SW 1271 (cell line): Measurements from ENCODE around the gene FNDC3A.
A peak's percentile ranks its signal among the peaks of the same experiment; 100 is the strongest.

ENCODE experiments used
- DNase-seq, 2 experiments: peaks; one replicate each; lab custom pipeline; 2025; lab: John Stamatoyannopoulos, UW

FNDC3A gene, protein sequence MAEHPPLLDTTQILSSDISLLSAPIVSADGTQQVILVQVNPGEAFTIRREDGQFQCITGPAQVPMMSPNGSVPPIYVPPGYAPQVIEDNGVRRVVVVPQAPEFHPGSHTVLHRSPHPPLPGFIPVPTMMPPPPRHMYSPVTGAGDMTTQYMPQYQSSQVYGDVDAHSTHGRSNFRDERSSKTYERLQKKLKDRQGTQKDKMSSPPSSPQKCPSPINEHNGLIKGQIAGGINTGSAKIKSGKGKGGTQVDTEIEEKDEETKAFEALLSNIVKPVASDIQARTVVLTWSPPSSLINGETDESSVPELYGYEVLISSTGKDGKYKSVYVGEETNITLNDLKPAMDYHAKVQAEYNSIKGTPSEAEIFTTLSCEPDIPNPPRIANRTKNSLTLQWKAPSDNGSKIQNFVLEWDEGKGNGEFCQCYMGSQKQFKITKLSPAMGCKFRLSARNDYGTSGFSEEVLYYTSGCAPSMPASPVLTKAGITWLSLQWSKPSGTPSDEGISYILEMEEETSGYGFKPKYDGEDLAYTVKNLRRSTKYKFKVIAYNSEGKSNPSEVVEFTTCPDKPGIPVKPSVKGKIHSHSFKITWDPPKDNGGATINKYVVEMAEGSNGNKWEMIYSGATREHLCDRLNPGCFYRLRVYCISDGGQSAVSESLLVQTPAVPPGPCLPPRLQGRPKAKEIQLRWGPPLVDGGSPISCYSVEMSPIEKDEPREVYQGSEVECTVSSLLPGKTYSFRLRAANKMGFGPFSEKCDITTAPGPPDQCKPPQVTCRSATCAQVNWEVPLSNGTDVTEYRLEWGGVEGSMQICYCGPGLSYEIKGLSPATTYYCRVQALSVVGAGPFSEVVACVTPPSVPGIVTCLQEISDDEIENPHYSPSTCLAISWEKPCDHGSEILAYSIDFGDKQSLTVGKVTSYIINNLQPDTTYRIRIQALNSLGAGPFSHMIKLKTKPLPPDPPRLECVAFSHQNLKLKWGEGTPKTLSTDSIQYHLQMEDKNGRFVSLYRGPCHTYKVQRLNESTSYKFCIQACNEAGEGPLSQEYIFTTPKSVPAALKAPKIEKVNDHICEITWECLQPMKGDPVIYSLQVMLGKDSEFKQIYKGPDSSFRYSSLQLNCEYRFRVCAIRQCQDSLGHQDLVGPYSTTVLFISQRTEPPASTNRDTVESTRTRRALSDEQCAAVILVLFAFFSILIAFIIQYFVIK

GRCh38 chr13:48975856-48976575, at the start of gene FNDC3A:
TSS of gene FNDC3A (plus strand) at chr13:48975912. CDS start at chr13:49006191, 30,279 bp downstream.
- DNase-seq, result peak; percentile 69 to 82

DNA sequence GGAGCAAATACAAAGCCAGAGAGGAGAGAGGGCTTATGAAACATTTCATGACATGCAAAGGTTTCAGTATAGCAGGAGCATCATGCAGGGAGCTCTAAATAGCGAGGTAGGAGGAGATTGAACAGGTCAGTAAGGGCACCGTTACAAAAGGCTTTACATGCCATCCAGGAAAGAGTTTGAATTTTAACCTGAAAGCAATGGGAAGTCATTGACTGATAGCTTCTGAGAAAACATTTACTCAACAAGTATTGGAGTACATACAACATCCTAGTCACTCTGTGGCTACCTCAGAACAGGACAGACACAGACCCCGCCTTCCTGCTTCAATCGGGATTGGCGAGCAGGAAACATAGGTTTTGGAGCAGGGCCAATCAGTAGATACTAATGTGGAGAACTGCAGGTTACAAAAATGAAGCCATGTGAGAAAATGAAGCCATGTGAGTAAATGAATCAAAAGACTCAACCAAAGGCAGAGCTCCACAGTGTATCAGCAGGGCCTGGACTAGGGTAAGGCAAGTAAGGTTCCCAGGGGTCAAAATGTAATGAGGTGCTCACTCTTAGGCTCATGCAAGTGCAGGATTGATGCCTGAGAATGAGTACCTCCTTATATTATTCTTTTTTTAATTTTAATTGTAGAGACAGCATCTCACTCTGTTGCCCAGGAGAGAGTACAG, 46.8 kb upstream of the FNDC3A start:
- DNase-seq, result no peak

DNA sequence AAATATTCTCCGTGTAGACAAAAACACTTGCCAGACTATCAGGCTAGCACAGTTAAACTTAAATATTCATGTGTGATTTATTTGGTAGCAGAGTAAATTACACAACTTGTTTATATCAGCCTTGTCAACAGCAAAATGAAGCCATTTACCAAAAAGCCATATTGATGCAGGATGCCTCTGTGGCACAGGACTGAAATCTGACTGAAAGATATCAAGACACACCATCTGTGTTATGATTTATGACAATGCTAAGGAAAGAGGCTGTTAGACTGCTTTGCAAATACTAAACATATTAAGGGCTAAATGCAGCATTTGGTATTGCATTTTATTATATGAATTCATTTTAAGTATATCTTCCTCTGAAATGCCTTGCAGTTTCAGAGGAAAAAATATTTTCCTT, 44.8 kb upstream of the FNDC3A start:
- no peak for DNase-seq

- no peak for DNase-seq
These were observed 37.3 kb upstream of the FNDC3A start for GRCh38 chr13:48938308-48938943.

DNA sequence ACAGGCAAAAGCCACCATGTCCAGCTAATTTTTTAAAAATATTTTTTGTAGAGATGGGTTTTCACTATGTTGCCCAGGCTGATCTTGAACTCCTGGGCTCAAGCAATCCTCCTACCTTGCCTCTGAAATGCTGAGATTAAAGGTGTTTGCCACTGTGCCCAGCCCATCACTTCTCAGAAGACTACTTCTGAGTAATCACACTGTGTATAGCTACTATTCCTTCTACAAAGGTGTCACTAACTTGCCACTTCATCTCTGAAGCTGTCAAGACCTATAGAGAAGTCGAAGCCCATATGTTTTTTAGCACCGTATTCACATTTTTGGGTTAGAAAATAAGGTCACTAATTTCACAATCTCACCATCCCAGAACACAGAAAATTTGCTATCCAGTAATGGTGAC, 36.0 kb upstream of the FNDC3A start:
- no peak for DNase-seq

DNA sequence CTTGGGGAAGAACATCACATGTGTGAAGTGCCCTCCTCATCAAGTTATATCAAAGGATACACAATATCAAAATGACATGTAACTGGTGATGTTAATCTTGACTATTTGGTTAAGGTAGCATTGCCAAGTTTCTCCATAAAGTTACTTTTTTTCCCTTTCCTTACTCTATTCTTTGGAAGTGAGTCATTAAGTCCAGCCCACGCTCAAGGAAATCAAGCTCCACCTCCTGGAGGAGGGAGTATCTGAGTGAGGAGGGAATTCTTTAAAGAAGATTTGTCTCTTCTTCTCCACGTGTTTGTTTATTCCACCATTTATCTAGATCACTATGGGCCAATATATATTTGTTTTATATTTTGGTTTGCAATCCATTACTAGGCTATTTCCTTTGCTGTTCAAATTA, 33.6 kb upstream of the FNDC3A start:
- DNase-seq, result no peak

- DNase-seq, result no peak
These were observed 31.5 kb upstream of the FNDC3A start for GRCh38 chr13:48944221-48944620.

- no peak for DNase-seq
These were observed 30.1 kb upstream of the FNDC3A start for GRCh38 chr13:48945626-48946025.

DNA sequence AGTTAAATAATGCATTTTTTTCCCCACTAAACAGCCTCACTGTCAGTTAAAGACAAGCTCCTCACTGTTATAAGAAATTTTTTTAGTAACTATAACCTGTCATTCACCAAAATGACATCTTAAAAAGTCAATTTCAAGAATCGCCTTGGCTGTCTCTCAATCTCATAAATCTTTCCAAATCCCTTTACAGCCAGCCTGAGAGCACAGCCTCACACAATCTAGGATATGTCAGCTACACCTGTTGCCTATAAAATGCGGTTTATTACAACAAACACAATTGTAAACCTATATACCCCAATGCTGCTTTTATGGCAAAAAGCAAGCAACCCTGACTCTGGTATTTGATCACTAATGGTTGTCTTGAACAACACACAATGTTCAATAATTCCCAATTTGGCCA, 29.5 kb upstream of the FNDC3A start:
- no peak for DNase-seq

- DNase-seq, result no peak
These were observed 25.9 kb upstream of the FNDC3A start for GRCh38 chr13:48949566-48950500.

GRCh38 chr13:48950501-48950875, 25.2 kb upstream of the FNDC3A start:
- no peak for DNase-seq

- no peak for DNase-seq
These were observed 21.6 kb upstream of the FNDC3A start for GRCh38 chr13:48954081-48954480.

GRCh38 chr13:48955536-48955935, 20.2 kb upstream of the FNDC3A start:
- no peak for DNase-seq

DNA sequence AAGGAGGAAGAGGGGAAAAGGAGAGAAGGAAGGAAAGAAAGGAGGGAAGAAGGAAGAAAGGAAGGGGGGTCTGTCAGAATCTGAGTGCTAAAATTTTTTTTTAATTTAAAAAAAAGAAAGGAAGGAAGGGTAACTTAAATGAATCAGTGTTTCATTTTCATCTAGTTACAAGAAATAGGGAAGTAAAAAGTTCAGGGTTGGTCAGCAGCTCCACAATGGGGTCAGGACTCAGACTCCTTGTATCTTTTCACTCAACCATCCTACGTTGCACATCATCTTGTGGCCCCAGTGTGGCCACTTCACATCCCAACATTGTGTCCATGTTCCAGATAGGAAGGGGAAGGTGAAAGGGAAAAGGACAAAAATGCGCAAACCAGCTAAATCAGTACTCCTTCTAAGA, 14.3 kb upstream of the FNDC3A start:
- no peak for DNase-seq

- no peak for DNase-seq
These were observed 13.4 kb upstream of the FNDC3A start for GRCh38 chr13:48962281-48962680.

DNA sequence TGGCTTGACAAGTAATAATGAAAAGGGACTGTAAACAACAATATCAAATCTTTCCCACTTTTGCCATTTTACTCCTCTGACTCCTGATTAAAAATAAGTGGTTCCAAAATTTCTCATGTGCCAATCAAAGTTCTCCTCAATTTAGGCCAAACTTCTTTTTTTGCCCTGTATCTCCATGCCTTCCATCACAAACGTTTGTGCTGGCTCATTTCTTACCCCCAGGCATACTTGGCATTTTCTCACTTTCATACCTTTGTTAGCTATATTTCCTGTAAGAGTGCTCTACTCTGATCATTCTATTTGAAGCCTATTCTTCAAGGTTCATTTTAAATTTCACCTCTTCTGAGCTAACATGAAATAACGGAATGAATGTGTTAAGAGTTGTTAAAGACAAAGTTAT, 10.0 kb upstream of the FNDC3A start:
- DNase-seq, result no peak

- DNase-seq, result no peak
These were observed 6.0 kb upstream of the FNDC3A start for GRCh38 chr13:48969685-48970084.

GRCh38 chr13:48973845-48974431, 1.8 kb upstream of the FNDC3A start:
- no peak for DNase-seq
